Endodermal cell (in vitro differentiated cells): Measurements from ENCODE around the gene PRTG. TPM values are rescaled to one million over a fixed set of nuclear protein-coding genes. Genes with fewer than 3 reads are reported as not detected.

ENCODE experiments used
- DNase-seq: peaks from one replicate; pipeline ENCODE4 v3.0.0-alpha.2; 2017
- H3K27ac ChIP-seq: 2 replicates; pipeline ENCODE4 v1.5.1; 2013; ENCODE audit warnings: mild to moderate bottlenecking, low read depth, low read length, moderate library complexity
- H3K27me3 ChIP-seq: 2 replicates; pipeline ENCODE4 v1.6.1; 2013; ENCODE audit warnings: mild to moderate bottlenecking, low read length, moderate library complexity; ENCODE audit not compliant: insufficient read depth, control insufficient read depth, poor library complexity, severe bottlenecking
- H3K36me3 ChIP-seq: 2 replicates; pipeline ENCODE4 v1.7.0; 2013; ENCODE audit warnings: mild to moderate bottlenecking, low read length, moderate library complexity; ENCODE audit not compliant: control insufficient read depth, insufficient read depth
- H3K4me1 ChIP-seq: one replicate; pipeline ENCODE4 v1.7.0; 2013; ENCODE audit warnings: low read length; ENCODE audit not compliant: control insufficient read depth, insufficient read depth
- H3K4me3 ChIP-seq: 2 replicates; pipeline ENCODE4 v1.5.1; 2013; ENCODE audit warnings: mild to moderate bottlenecking, low read length, moderate library complexity
- H3K9ac ChIP-seq: 2 replicates; pipeline ENCODE4 v1.6.1; 2013; ENCODE audit warnings: mild to moderate bottlenecking, low read length, moderate library complexity; ENCODE audit not compliant: poor library complexity, severe bottlenecking; ENCODE audit errors: extremely low read depth
- H3K9me3 ChIP-seq: 2 replicates; pipeline ENCODE4 v1.6.1; 2013; ENCODE audit warnings: mild to moderate bottlenecking, low read length, moderate library complexity; ENCODE audit not compliant: control insufficient read depth
- H3K27ac Mint-ChIP-seq: 2 replicates; pipeline ENCODE4 v1.8.0; 2020; ENCODE audit warnings: mixed read lengths
- H3K27me3 Mint-ChIP-seq: 2 replicates; pipeline ENCODE4 v1.8.0; 2021; ENCODE audit warnings: mild to moderate bottlenecking, mixed read lengths; ENCODE audit not compliant: insufficient read depth
- H3K36me3 Mint-ChIP-seq: 2 replicates; pipeline ENCODE4 v1.8.0; 2020; ENCODE audit warnings: low read depth, mixed read lengths
- H3K4me1 Mint-ChIP-seq: 2 replicates; pipeline ENCODE4 v1.8.0; 2020; ENCODE audit warnings: mixed read lengths
- H3K4me3 Mint-ChIP-seq: 2 replicates; pipeline ENCODE4 v1.8.0; 2020; ENCODE audit warnings: mild to moderate bottlenecking, moderate library complexity, mixed read lengths
- H3K9me3 Mint-ChIP-seq: 2 replicates; pipeline ENCODE4 v1.8.0; 2020; ENCODE audit warnings: mild to moderate bottlenecking, mixed read lengths
- WGBS, 2 experiments: methylation state at CpG; one replicate each; pipeline versions ENCODE4 v1.1.5 to v1.1.7; 2013; ENCODE audit warnings: missing lambda C conversion rate in 2 of 2, mixed read lengths in 1 of 2; ENCODE audit not compliant: insufficient coverage in 1 of 2, insufficient read length in 1 of 2; 5-methylcytosine and 5-hydroxymethylcytosine counted together
- total RNA-seq, 2 donors: library from RNA; stranded (reverse); fragmentation: NEBNext Ultra II Directional in 1 of 2; extraction: Animal tissue kit (Norgen Biotek cat#: 25700) in 1 of 2; gene quantifications; 2 replicates in 1 of 2; 3 replicates in 1 of 2; pipeline ENCODE4 v1.2.1, GENCODE V29; 2021
- TF ChIP-seq, protein P1 (sequence below): fragments of 200-600 bp; sonication (generic); conservative IDR thresholded peaks from 2 replicates; pipeline ENCODE4 v1.5.0; 2021; ENCODE audit warnings: antibody characterized with exemption, mild to moderate bottlenecking

PRTG gene
- total RNA-seq, 2 donors from 2014 or later: 32.6 to 51.5 TPM

DNA sequence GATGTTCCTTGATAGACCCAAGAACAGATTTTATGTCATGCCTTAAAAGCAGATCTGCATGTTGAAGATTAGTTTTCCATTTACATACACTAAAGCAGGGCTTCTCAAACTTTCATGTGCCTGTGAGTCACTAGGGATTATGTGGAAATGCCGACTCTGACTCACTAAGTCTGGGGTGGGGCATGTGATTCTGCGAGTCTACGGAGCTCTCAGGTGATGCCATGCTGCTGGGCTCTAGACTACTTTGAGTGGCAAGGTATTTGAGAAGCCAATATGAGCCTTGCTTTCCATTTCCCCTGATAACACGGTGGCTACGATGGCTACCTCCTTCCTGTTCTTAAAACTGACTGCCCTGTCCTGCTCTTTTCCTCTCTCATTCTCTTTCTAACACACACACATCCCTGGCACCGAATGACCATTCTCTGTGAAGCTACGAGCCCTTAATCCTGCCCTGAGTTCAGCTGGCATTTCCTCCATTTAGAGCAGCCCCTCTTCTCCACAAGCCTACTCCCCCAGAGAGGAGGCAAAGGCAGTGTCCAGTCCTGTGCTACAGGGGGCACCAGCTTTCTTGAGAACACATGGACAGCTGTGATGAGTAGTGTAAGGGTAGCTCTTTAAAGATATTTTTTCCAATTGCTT lies 115.1 kb downstream of the PRTG start:
- no peaks in the 10 kb centered on the region for H3K9me3 ChIP-seq
- H3K9ac ChIP-seq: no peak overlapping the region
- no peak overlapping the region for H3K27ac ChIP-seq
- Mint-ChIP-seq H3K4me1 (peaks cover 6% of the 10 kb centered on the region), H3K36me3 (peaks cover 2% of the 10 kb centered on the region), H3K27me3 (no peaks in the 10 kb centered on the region), H3K27ac (no peak overlapping the region), H3K4me3 (no peak overlapping the region), H3K9me3 (no peaks in the 10 kb centered on the region)
- H3K27me3 ChIP-seq: no peaks in the 10 kb centered on the region
- H3K36me3 ChIP-seq: peaks cover 8% of the 10 kb centered on the region
- no peak overlapping the region for H3K4me3 ChIP-seq
- DNase-seq: peak; percentile 52
- 90 to 92% methylated on average over 5 to 7 of the region's 7 CpGs for WGBS, 2 experiments
- TF ChIP-seq, protein P1, sequence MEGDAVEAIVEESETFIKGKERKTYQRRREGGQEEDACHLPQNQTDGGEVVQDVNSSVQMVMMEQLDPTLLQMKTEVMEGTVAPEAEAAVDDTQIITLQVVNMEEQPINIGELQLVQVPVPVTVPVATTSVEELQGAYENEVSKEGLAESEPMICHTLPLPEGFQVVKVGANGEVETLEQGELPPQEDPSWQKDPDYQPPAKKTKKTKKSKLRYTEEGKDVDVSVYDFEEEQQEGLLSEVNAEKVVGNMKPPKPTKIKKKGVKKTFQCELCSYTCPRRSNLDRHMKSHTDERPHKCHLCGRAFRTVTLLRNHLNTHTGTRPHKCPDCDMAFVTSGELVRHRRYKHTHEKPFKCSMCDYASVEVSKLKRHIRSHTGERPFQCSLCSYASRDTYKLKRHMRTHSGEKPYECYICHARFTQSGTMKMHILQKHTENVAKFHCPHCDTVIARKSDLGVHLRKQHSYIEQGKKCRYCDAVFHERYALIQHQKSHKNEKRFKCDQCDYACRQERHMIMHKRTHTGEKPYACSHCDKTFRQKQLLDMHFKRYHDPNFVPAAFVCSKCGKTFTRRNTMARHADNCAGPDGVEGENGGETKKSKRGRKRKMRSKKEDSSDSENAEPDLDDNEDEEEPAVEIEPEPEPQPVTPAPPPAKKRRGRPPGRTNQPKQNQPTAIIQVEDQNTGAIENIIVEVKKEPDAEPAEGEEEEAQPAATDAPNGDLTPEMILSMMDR: peak; percentile 55
- no peaks in the 10 kb centered on the region for H3K4me1 ChIP-seq

DNA sequence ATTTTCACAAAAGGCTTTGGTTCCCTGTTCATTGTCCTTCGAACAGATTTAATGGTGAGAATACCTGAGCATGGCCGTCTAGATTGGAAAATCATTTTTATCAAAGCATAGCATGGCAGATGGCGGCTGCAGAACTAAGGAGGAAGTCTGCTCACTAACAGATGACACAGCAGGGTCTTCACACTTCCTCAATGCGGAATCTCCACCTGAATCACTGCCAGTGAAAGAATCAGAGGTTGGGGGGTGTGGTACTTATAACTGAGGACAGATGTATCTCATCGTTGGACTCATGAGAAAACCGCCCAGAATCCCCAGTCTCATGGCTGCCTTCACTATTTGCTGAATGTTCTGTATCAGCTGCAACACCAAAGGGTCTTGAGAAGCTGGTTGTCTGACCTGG lies 123.2 kb downstream of the PRTG start:
- peaks cover 17% of the 10 kb centered on the region for H3K4me1 ChIP-seq
- H3K27ac ChIP-seq: no peak overlapping the region
- no peaks in the 10 kb centered on the region for H3K27me3 ChIP-seq
- Mint-ChIP-seq H3K27me3 (no peaks in the 10 kb centered on the region), H3K4me3 (no peak overlapping the region), H3K36me3 (no peaks in the 10 kb centered on the region), H3K9me3 (no peaks in the 10 kb centered on the region), H3K4me1 (peaks cover 50% of the 10 kb centered on the region), H3K27ac (no peak overlapping the region)
- TF ChIP-seq, protein P1: no peak
- no peaks in the 10 kb centered on the region for H3K9me3 ChIP-seq
- H3K36me3 ChIP-seq: peaks cover 5% of the 10 kb centered on the region
- peak; percentile 59 for DNase-seq
- 89 to 100% methylated on average over 3 to 6 of the region's 6 CpGs for WGBS, 2 experiments
- no peak overlapping the region for H3K9ac ChIP-seq
- no peak overlapping the region for H3K4me3 ChIP-seq

DNA sequence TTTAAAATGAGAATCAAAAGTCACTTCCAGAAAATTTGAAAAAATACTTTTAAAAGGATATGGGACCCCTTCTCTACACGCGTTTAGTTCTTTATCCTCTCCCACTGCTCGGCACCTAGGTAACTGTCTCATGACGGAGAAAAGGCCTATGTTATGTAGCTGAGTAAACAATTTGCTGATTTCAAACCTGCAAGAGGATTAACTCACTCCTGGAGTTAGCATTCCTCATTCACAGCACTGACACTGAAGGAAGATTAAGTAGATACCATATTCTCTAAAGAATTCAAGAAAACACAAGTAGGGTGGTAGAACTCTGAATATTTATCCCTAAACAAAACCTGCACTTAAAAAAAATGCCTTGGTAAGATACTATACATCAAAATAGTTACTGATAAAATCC lies 124.6 kb downstream of the PRTG start:
- whole genome bisulfite sequencing, 2 experiments: 38% methylated on average over 4 of the region's 4 CpGs; no CpG with 5 or more reads in 1 of the 2 experiments
- Histone ChIP-seq H3K4me1 (peaks cover 17% of the 10 kb centered on the region), H3K36me3 (peaks cover under 1% of the 10 kb centered on the region), H3K9me3 (no peaks in the 10 kb centered on the region), H3K9ac (no peak overlapping the region), H3K27ac (no peak overlapping the region), H3K27me3 (no peaks in the 10 kb centered on the region), H3K4me3 (no peak overlapping the region)
- H3K9me3 Mint-ChIP-seq: no peaks in the 10 kb centered on the region
- H3K27ac Mint-ChIP-seq: no peak overlapping the region
- H3K36me3 Mint-ChIP-seq: no peaks in the 10 kb centered on the region
- H3K4me1 Mint-ChIP-seq: peaks cover 61% of the 10 kb centered on the region
- H3K27me3 Mint-ChIP-seq: no peaks in the 10 kb centered on the region
- H3K4me3 Mint-ChIP-seq: peak overlapping the region; percentile 7
- TF ChIP-seq, protein P1: no peak
- DNase-seq: no peak
